WTC11 (cell line): Measurements from ENCODE around the gene DMXL2. TPM values are rescaled to one million over a fixed set of nuclear protein-coding genes. Genes with fewer than 3 reads are reported as not detected.

Experiments used
- ATAC-seq: fragments of 200-7000 bp; cut with Tn5 transposase; 2 replicates; pipeline ENCODE4 v1.10.0; 2021; ENCODE audit warnings: mild to moderate bottlenecking, moderate library complexity
- CTCF ChIA-PET: fragments of 300-600 bp; sonication (Branson Sonifier 250); formaldehyde crosslinking; loops from one replicate; lab custom pipeline; 2021; ENCODE audit warnings: antibody characterized with exemption; lab: Charles Lee
- POLR2A ChIA-PET: fragments of 350-600 bp; sonication (Branson Sonifier 250); formaldehyde crosslinking; loops from one replicate; lab custom pipeline; 2021; ENCODE audit warnings: antibody characterized with exemption; lab: Charles Lee
- DNase-seq: peaks from one replicate; pipeline ENCODE4 v3.0.0; 2021; ENCODE audit warnings: low spot score
- H3K27ac Mint-ChIP-seq: 2 replicates; pipeline ENCODE4 v1.8.0; 2021; ENCODE audit warnings: mixed read lengths
- H3K27me3 Mint-ChIP-seq: 2 replicates; pipeline ENCODE4 v1.8.0; 2021; ENCODE audit warnings: low read depth, mild to moderate bottlenecking, moderate library complexity, mixed read lengths
- H3K36me3 Mint-ChIP-seq: 2 replicates; pipeline ENCODE4 v1.8.0; 2021; ENCODE audit warnings: mixed read lengths
- H3K4me1 Mint-ChIP-seq: 2 replicates; pipeline ENCODE4 v1.8.0; 2022; ENCODE audit warnings: mixed read lengths
- H3K4me3 Mint-ChIP-seq: 2 replicates; pipeline ENCODE4 v1.8.0; 2021; ENCODE audit warnings: mild to moderate bottlenecking, moderate library complexity, mixed read lengths
- H3K9me3 Mint-ChIP-seq: 2 replicates; pipeline ENCODE4 v1.8.0; 2021; ENCODE audit warnings: mixed read lengths
- AFF4 ChIP-seq: sonication (generic); formaldehyde crosslinking; IDR thresholded peaks from 2 replicates; pipeline ENCODE4 v1.8.1; 2023; ENCODE audit warnings: mild to moderate bottlenecking, missing genetic modification reagents, borderline replicate concordance
- ATF6 ChIP-seq: sonication (generic); formaldehyde crosslinking; IDR thresholded peaks from 2 replicates; pipeline ENCODE4 v1.8.1; 2023; ENCODE audit warnings: mild to moderate bottlenecking, missing genetic modification reagents
- E2F1 ChIP-seq: sonication (generic); formaldehyde crosslinking; IDR thresholded peaks from 2 replicates; pipeline ENCODE4 v1.8.0; 2022; ENCODE audit warnings: mild to moderate bottlenecking, missing genetic modification reagents
- E2F4 ChIP-seq: sonication (generic); formaldehyde crosslinking; IDR thresholded peaks from 2 replicates; pipeline ENCODE4 v1.8.1; 2022; ENCODE audit warnings: low read depth, mild to moderate bottlenecking, moderate library complexity, missing genetic modification reagents, borderline replicate concordance
- ERG ChIP-seq: fragments of 250-450 bp; sonication (Bioruptor Pico); IDR thresholded peaks from 2 replicates; pipeline ENCODE4 v1.8.0; 2021; ENCODE audit warnings: mild to moderate bottlenecking
- ESRRA ChIP-seq: sonication (generic); formaldehyde crosslinking; IDR thresholded peaks from 2 replicates; pipeline ENCODE4 v1.8.1; 2022; ENCODE audit warnings: mild to moderate bottlenecking, missing genetic modification reagents, borderline replicate concordance
- GRHL2 ChIP-seq: fragments of 250-450 bp; sonication (Bioruptor Pico); IDR thresholded peaks from 2 replicates; pipeline ENCODE4 v1.8.0; 2022; ENCODE audit warnings: mild to moderate bottlenecking, moderate library complexity; ENCODE audit not compliant: insufficient replicate concordance, severe bottlenecking
- JAZF1 ChIP-seq: fragments of 250-450 bp; sonication (Bioruptor Pico); IDR thresholded peaks from 2 replicates; pipeline ENCODE4 v1.9.0; 2021; ENCODE audit warnings: moderate library complexity, mild to moderate bottlenecking, inconsistent platforms
- JUN ChIP-seq: sonication (generic); formaldehyde crosslinking; IDR thresholded peaks from 2 replicates; pipeline ENCODE4 v1.8.0; 2023; ENCODE audit warnings: mild to moderate bottlenecking, missing genetic modification reagents
- NFE2L1 ChIP-seq: sonication (generic); formaldehyde crosslinking; IDR thresholded peaks from 2 replicates; pipeline ENCODE4 v1.8.1; 2023; ENCODE audit warnings: missing genetic modification reagents
- OVOL2 ChIP-seq: fragments of 250-450 bp; sonication (Bioruptor Pico); IDR thresholded peaks from 2 replicates; pipeline ENCODE4 v1.9.0; 2021; ENCODE audit warnings: mild to moderate bottlenecking, borderline replicate concordance
- TEAD1 ChIP-seq: sonication (generic); formaldehyde crosslinking; IDR thresholded peaks from 2 replicates; pipeline ENCODE4 v1.8.0; 2022; ENCODE audit warnings: mild to moderate bottlenecking, missing genetic modification reagents
- USF1 ChIP-seq: sonication (generic); formaldehyde crosslinking; IDR thresholded peaks from 2 replicates; pipeline ENCODE4 v1.8.0; 2022; ENCODE audit warnings: mild to moderate bottlenecking, missing genetic modification reagents
- ZBTB43 ChIP-seq: sonication (generic); formaldehyde crosslinking; IDR thresholded peaks from 2 replicates; pipeline ENCODE4 v1.8.1; 2023; ENCODE audit warnings: mild to moderate bottlenecking, missing genetic modification reagents
- ZNF219 ChIP-seq: sonication (generic); formaldehyde crosslinking; IDR thresholded peaks from 2 replicates; pipeline ENCODE4 v1.8.0; 2023; ENCODE audit warnings: missing genetic modification reagents, mild to moderate bottlenecking, borderline replicate concordance
- ZNF281 ChIP-seq: sonication (generic); formaldehyde crosslinking; IDR thresholded peaks from 2 replicates; pipeline ENCODE4 v1.8.0; 2023; ENCODE audit warnings: mild to moderate bottlenecking, missing genetic modification reagents
- ZNF416 ChIP-seq: fragments of 250-450 bp; sonication (Bioruptor Pico); IDR thresholded peaks from 2 replicates; pipeline ENCODE4 v1.9.0; 2021; ENCODE audit warnings: mild to moderate bottlenecking, inconsistent platforms
- ZNF425 ChIP-seq: fragments of 250-450 bp; sonication (Bioruptor Pico); conservative IDR thresholded peaks from 2 replicates; pipeline ENCODE4 v1.9.0; 2021; ENCODE audit warnings: mild to moderate bottlenecking
- total RNA-seq: library from RNA; stranded (reverse); gene quantifications from 3 replicates; pipeline ENCODE4 v1.2.3, GENCODE V29; 2021

The DMXL2 gene
- total RNA-seq, 1 experiment from 2014 or later = 10.4 TPM

GRCh38 chr15:51603002-51603401, 19.6 kb downstream of the DMXL2 start:
- no peak overlapping the region for H3K4me3 Mint-ChIP-seq
- no peak overlapping the region for H3K27ac Mint-ChIP-seq
- H3K36me3 Mint-ChIP-seq = no peaks in the 10 kb centered on the region
- DNase-seq = no peak
- ATAC-seq = no peak
- CTCF ChIA-PET = interaction anchor here (0.6 to 1.1 kb wide), 2 partner anchors 66 to 700 kb away, joined by 4 to 5 read pairs; no protein-coding TSS in a partner anchor
- TF ChIP-seq ZNF416 (CRISPR knock-in tag) (no peak), ESRRA (no peak), OVOL2 (CRISPR knock-in tag) (no peak), ZNF219 (CRISPR knock-in tag) (no peak), ZNF425 (CRISPR knock-in tag) (no peak), ZNF281 (no peak), USF1 (CRISPR knock-in tag) (no peak), NFE2L1 (no peak), E2F4 (CRISPR knock-in tag) (no peak), AFF4 (CRISPR knock-in tag) (no peak), TEAD1 (no peak), JUN (CRISPR knock-in tag) (no peak)
- POLR2A ChIA-PET = no interaction called here
- H3K4me1 Mint-ChIP-seq = 0 out of 2 replicates have a peak, but pooled peaks cover 2% of the 10 kb centered on the region
- H3K9me3 Mint-ChIP-seq = peaks cover 17% of the 10 kb centered on the region
- H3K27me3 Mint-ChIP-seq = no peaks in the 10 kb centered on the region; the same call in 1 of the 2 replicates

GRCh38 chr15:51602484-51602883, 20.1 kb downstream of the DMXL2 start:
- DNase-seq (no peak), ATAC-seq (no peak)
- Mint-ChIP-seq H3K9me3 (peaks cover 17% of the 10 kb centered on the region), H3K4me3 (no peak overlapping the region), H3K27ac (no peak overlapping the region), H3K36me3 (no peaks in the 10 kb centered on the region), H3K4me1 (0 out of 2 replicates have a peak, but pooled peaks cover 2% of the 10 kb centered on the region), H3K27me3 (no peaks in the 10 kb centered on the region; the same call in 1 of the 2 replicates)
- POLR2A ChIA-PET = no interaction called here
- CTCF ChIA-PET = no interaction called here
- TF ChIP-seq ERG (CRISPR knock-in tag) (no peak), E2F1 (CRISPR knock-in tag) (no peak), JAZF1 (no peak), ATF6 (CRISPR knock-in tag) (no peak), ZBTB43 (CRISPR knock-in tag) (no peak), GRHL2 (CRISPR knock-in tag) (no peak)
